ENCODE results near the gene GDPD5. TPM values are rescaled to one million over a fixed set of nuclear protein-coding genes. Genes with fewer than 3 reads are reported as not detected.

Gene GDPD5
- total and polyA plus RNA-seq, 8 donors = 0.58 to 57.6 (median 4.9) TPM

- peak overlapping the region in 1 of 5 donors; percentile 5 for H3K27ac ChIP-seq
- H3K4me3 ChIP-seq = no peak overlapping the region
- H3K9me3 ChIP-seq = no peaks in the 10 kb centered on the region
- TF ChIP-seq POLR2A (IDR thresholded peaks at IDR 0.05) = no peak
- no peak for TF ChIP-seq POLR2AphosphoS5 (IDR thresholded peaks at IDR 0.05)
- no peak for TF ChIP-seq CTCF (IDR thresholded peaks at IDR 0.05)
- TF ChIP-seq EP300 (IDR thresholded peaks at IDR 0.05) = no peak
- intact Hi-C loops (cut with DNase I; ENCODE audit: low total_unique reads) = no loop called here
- H3K4me1 ChIP-seq = peaks cover 0 to 8% (median 2%) of the 10 kb centered on the region in 4 donors
- DNase-seq = peak in 1 of 2 donors; percentile 68
- no peaks in the 10 kb centered on the region for H3K36me3 ChIP-seq
- WGBS, 5 donors = 73 to 87% (median 85%) methylated on average over 9 to 11 of the region's 11 CpGs
- H3K27me3 ChIP-seq = no peaks in the 10 kb centered on the region
These were observed 19.6 kb downstream of the GDPD5 start for GRCh38 chr11:75505916-75506692.

- intact Hi-C loops (cut with DNase I; ENCODE audit: low total_unique reads) = no loop called here
These were observed 21.2 kb downstream of the GDPD5 start for GRCh38 chr11:75504501-75504900.

GRCh38 chr11:75503531-75504099 is 22.1 kb downstream of the GDPD5 start:
- 88 to 98% (median 94%) methylated on average over 4 to 5 of the region's 5 CpGs for WGBS, 5 donors

More at GRCh38 chr11:75504501-75504900, 21.2 kb downstream of the GDPD5 start:
- no peak for DNase-seq
- Histone ChIP-seq H3K27me3 (no peaks in the 10 kb centered on the region), H3K36me3 (no peaks in the 10 kb centered on the region), H3K9me3 (no peaks in the 10 kb centered on the region), H3K27ac (no peak overlapping the region), H3K4me3 (no peak overlapping the region), H3K4me1 (peaks cover 0 to 12% (median 6%) of the 10 kb centered on the region in 4 donors)
- no peak for TF ChIP-seq POLR2A (IDR thresholded peaks at IDR 0.05)
- no peak for TF ChIP-seq EP300 (IDR thresholded peaks at IDR 0.05)
- no peak for TF ChIP-seq POLR2AphosphoS5 (IDR thresholded peaks at IDR 0.05)
- TF ChIP-seq CTCF (IDR thresholded peaks at IDR 0.05) = no peak
- 89 to 95% (median 92%) methylated on average over 5 of the region's 5 CpGs for WGBS, 5 donors

More at GRCh38 chr11:75503531-75504099, 22.1 kb downstream of the GDPD5 start:
- no peaks in the 10 kb centered on the region for H3K27me3 ChIP-seq
- DNase-seq = no peak
- no peak overlapping the region for H3K27ac ChIP-seq
- H3K4me1 ChIP-seq = peaks cover 6 to 12% (median 9%) of the 10 kb centered on the region in 4 donors
- intact Hi-C loops (cut with DNase I; ENCODE audit: low total_unique reads) = no loop called here
- H3K4me3 ChIP-seq = no peak overlapping the region
- no peaks in the 10 kb centered on the region for H3K9me3 ChIP-seq
- TF ChIP-seq POLR2AphosphoS5 (IDR thresholded peaks at IDR 0.05) = no peak
- no peak for TF ChIP-seq POLR2A (IDR thresholded peaks at IDR 0.05)
- TF ChIP-seq CTCF (IDR thresholded peaks at IDR 0.05) = no peak
- no peak for TF ChIP-seq EP300 (IDR thresholded peaks at IDR 0.05)
- H3K36me3 ChIP-seq = no peaks in the 10 kb centered on the region

All from stomach (tissue), 9 donors.